GM21447 (cell line): ENCODE measurements around the gene SEBOX.
A peak's percentile ranks its signal among the peaks of the same experiment; 100 is the strongest.

Source experiments
- ATAC-seq: cut with Tn5 transposase; IDR thresholded peaks from one replicate; pipeline ENCODE4 v1.9.1; 2021; ENCODE audit not compliant: unreplicated experiment

Gene SEBOX

DNA sequence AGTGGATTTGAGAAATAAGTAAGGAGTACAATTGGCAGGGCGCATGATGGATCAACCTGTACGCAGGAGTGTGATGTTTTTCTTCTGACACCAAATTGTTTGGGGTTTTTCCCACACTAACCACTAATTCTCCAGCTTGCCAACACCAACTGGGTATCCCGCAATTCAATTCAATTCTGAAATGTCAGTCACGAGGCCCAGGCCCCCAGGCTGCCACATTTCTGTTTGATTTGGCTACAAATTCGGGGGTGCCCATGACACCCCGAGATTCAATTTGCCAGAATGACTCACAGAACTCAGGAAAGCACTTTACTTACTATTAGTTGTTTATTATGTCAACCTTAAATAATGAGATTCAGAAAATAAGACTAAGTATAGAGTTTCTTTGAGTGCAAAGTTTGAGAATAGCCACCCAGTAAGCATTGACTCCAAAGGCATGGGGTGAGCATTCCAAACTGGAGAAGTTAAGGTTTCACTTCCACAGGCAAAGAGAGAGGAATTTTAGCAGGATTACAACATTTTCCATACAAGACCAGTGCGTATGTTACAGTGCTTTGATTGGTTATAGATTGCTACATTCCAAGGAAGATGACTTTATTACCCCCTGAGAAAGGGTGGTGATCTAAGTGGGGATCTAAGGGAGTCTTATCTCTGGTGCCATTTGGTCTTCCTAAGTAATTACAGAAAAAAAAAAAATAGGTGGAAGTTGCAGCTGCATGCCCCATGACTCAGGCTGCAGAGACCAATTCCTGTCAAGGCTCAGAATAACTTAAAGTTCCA, 29.5 kb upstream of the SEBOX start:
- ATAC-seq = no peak

DNA sequence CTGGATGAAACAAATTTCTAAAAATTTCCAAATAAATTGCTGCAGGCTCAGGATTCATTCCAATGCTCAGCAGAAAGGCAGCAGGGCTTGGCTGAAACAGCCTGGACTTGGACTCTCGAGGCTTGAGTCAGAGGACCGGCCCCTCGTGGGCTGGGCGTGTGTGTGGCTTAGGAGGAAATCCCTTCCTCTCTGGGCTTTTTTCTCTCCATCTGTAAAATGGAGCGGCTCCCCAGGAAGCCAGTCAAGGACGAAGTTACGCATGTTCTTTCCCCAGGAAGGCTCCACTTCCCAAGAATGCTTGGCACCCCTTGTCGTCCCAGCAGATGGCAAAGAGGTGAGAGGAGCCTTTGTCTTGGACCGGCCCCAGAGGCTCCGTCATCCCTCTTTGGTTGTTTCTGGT, 27.5 kb upstream of the SEBOX start:
- ATAC-seq = no peak

DNA sequence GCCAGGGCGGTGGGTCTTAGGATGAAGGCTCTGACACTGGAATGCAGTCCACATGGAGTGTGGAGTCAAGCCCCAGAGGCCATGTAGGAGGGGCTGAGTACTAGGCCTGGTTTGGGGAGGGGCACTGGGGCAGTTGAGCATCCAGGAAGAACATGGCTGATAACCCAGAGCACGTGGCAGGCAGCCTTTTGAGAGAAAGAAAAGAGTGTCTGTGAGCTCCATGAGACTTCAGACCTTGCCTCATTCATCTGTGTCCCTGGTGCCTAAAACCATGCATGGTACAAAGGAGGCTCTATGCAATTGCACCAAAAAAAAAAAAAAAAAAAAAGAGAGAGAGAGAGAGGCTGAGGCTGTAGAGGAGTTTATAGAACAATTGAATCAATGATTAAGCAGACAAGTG, 26.4 kb upstream of the SEBOX start:
- ATAC-seq = no peak

DNA sequence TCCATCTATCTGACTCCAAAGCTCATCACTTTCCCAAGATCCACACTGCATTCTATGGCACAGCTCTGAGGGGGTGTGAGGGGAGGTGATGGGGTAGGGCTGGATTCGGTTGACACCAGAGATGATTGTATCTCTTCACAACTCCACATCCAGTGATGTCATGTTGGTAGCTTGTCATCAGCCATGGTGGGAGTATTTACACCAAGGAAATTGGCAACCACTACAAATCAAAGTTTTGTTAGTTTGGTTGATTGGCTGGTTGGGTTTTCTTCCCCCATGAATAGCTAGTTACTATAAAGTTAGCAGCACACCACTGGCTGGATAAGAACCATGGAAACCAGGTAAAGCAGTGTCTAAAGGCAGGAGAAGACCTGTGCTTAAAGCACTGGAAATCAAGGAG, 26.0 kb upstream of the SEBOX start:
- no peak for ATAC-seq

DNA sequence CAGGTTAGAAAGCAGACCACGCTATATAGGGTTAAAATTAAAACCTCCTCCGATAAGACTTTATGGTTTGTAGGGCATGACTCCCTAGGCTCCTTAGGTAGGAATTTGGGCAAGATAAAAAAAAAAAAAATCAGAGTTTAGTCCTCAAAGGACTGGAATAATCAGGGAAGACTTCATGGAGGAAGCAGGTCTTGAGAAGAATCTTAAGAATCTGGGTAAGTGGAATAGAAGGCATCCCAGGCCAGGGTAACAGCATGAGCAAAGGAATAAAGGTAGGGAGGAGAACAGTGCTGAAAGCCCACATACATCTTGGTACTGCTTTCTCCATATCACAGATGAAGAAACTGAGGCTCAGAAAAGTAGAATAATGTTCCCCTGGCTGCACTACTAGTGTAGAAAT, 25.6 kb upstream of the SEBOX start:
- no peak for ATAC-seq

DNA sequence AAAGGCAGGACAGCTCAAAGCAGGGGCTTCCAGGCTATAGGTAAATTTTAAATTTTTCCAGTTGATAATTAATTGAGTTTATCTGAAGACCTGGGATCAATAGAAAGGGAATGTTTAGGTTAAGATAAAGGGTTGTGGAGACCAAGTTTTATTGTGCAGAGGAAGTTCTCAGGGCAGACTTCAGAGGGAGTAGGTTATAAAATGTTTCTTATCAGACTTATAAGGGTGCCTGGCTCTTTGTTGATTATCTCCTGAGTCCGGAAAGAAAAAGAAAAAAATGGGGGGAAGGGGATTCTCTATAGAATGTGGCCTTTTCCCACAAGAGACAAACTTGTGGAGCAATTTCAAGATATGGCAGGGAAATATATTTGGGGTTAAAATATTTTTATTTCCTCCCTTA, 25.1 kb upstream of the SEBOX start:
- ATAC-seq = no peak

DNA sequence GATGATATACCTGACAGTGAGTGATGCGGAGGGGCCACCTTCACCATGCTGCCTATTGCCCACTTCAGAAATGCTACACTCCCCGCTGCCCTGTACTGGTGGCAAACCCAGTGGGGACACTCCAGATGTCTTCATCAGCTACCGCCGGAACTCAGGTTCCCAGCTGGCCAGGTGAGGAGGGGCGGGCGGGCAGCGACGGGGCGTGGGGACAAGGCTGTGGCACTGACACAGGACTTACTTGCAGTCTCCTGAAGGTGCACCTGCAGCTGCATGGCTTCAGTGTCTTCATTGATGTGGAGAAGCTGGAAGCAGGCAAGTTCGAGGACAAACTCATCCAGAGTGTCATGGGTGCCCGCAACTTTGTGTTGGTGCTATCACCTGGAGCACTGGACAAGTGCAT, 23.1 kb upstream of the SEBOX start:
- no peak for ATAC-seq

DNA sequence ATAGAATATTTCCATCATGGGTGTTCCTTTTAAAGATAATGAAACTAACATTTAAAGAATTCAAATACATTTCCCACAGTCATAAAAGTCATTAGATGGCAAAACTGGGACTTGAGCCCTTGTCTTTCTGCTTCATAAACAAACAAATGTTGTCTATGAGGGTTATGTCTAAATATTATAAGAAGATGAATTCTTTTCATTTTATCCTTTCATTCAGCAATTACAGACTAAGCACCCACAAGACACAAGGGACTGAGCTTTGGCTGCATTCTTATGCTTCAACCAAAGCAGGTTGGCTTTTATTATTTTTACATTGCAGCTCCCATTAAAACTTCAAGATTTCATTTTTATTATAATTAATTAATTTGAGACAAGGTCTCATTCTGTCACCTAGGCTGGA, 21.4 kb upstream of the SEBOX start:
- ATAC-seq = no peak

DNA sequence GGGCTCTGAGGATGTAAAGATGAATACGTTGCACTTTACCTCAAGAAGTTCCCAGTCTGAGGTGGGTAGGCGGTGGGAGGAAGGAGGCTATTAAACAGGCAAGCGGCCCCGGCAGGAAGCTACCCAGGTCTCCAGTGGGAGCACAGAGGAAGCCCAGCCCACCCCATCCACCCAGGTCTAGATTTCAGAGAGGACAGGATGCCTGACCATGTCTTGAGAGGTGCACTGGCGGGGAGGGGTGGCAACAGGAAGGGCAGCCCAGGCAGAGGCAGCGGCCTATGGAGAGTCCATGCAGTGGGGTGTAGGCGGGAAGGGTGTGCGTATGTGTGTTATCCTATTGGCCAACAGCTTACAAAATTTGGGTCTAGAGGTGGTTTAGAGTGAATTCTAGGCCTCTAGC, 20.4 kb upstream of the SEBOX start:
- ATAC-seq = no peak

DNA sequence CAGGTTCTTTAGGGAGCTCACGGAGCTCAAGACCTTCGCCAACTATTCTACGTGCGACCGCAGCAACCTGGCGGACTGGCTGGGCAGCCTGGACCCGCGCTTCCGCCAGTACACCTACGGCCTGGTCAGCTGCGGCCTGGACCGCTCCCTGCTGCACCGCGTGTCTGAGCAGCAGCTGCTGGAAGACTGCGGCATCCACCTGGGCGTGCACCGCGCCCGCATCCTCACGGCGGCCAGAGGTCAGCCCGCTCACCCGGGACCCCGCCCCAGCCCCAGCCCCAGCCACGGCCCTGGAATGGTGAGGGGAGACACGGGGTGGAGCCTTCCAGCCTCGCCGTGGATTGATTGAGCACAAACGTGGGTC, 20.0 kb upstream of the SEBOX start:
- no peak for ATAC-seq

DNA sequence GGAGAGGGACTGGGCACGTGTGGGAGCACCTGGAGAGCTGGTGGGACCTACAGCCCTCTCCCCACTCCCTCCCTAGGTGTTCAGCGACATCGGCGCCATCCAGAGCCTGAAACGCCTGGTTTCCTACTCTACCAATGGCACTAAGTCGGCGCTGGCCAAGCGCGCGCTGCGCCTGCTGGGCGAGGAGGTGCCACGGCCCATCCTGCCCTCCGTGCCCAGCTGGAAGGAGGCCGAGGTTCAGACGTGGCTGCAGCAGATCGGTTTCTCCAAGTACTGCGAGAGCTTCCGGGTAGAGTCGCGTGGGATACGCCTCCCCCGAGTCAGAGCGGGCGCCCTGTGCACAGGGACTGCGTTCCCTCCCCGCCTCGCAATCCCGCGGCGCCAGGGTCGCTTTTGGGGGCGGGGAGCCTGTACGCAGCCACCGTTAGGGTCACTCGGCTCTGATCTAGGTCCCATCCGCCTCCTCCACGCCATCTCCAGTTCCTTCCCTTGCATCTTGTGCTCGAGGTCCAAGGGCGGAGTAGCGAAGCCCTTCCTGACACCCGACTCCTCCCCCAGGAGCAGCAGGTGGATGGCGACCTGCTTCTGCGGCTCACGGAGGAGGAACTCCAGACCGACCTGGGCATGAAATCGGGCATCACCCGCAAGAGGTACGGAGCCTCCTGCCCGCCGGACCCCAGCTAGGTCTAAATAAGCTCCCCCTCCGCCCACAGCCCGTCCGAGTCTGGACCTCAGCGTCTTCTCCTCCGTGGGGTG, 19.5 kb upstream of the SEBOX start:
- ATAC-seq = peak; percentile 62

DNA sequence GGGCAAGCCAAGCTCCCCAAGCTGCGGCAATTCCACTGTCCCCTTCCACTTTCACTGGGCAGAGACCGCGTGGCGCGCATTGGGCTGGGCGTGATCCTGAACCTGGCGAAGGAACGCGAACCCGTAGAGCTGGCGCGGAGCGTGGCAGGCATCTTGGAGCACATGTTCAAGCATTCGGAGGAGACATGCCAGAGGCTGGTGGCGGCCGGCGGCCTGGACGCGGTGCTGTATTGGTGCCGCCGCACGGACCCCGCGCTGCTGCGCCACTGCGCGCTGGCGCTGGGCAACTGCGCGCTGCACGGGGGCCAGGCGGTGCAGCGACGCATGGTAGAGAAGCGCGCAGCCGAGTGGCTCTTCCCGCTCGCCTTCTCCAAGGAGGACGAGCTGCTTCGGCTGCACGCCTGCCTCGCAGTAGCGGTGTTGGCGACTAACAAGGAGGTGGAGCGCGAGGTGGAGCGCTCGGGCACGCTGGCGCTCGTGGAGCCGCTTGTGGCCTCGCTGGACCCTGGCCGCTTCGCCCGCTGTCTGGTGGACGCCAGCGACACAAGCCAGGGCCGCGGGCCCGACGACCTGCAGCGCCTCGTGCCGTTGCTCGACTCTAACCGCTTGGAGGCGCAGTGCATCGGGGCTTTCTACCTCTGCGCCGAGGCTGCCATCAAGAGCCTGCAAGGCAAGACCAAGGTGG, 16.3 kb upstream of the SEBOX start:
- no peak for ATAC-seq

DNA sequence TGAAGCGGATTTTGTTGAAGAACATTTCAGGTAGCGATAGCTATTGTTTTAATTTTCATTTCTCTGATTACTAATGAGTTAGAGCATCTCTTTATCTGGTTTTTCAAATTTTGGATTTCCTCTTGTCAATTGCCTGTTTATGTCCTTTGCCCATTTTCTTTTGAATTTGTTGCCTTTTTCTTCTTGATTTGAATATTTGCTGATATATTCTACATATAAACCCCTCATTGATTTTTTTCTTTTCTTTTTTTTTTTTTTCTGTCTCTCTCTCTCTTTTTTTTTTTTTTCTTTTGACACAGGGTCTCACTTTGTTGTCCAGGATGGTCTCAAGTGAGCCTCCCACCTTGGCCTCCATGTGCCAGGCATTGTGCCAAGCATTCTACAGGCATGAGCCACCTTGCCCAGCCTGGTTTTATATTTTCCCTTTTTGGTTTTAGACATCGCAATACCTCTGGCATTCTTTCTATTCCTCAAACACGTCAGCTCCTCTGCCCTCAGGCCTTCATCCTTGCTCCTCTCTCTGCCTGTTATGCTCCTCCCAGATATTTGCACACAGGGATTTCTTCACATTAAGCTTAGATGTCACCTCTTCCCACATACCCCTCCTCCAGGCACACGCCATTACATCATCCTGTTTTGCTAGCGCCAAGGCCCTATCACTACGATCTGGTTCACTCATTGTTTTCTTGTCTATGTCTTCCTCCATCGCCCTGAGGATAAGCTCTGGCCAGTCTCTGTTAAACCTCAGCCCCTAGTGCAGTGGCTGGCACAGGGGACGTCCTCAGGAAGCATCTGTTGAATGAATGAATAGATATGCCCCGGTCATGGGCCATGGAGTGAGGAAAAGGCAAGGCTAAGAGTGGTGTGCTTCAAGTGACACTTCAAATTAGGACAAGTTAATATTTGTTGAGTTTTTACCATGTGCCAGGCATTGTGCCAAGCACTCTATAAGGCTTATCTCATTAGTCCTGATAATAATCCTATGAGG, 15.1 kb upstream of the SEBOX start:
- ATAC-seq = no peak

DNA sequence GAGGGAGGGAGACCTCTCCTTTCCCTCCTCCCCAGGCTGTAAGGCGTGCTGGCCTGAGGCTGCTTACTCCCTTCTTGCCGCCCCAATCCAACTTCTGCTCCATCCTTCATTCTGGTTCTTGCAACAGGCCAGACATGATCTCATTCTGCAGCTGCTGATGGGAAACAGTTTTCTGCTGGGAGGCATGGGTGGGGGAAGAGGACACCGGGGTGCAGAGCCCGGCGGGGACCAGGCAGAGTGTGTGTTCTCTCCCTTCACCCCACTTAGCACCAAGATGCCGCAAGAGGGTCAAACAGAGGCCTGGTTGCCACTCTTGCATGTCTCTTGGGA, 7.9 kb upstream of the SEBOX start:
- no peak for ATAC-seq

DNA sequence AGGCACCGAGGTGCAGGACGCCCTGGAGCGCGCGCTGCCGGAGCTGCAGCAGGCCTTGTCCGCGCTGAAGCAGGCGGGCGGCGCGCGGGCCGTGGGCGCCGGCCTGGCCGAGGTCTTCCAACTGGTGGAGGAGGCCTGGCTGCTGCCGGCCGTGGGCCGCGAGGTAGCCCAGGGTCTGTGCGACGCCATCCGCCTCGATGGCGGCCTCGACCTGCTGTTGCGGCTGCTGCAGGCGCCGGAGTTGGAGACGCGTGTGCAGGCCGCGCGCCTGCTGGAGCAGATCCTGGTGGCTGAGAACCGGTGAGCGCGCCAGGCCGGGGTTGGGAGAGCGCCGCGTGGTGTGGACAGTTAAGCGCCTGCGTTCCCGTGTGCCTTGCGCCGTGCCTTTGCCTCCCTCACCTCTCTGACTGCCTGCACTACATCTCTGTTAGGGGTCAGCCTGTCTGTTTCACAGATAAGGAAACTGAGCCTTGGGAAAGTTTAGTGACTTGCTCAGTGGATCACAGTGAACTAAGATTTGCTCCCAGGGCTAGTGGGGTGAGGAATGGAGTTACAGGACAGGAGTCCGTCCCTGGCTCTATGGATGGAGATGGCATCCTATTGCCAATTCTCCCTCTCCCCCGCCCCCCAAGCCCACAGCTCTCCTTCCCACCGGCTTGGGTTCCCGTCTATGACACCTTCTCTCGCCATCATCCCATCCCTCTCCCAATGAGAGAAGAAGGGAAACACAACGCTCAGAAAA, 7.4 kb upstream of the SEBOX start:
- ATAC-seq = peak; percentile 16

DNA sequence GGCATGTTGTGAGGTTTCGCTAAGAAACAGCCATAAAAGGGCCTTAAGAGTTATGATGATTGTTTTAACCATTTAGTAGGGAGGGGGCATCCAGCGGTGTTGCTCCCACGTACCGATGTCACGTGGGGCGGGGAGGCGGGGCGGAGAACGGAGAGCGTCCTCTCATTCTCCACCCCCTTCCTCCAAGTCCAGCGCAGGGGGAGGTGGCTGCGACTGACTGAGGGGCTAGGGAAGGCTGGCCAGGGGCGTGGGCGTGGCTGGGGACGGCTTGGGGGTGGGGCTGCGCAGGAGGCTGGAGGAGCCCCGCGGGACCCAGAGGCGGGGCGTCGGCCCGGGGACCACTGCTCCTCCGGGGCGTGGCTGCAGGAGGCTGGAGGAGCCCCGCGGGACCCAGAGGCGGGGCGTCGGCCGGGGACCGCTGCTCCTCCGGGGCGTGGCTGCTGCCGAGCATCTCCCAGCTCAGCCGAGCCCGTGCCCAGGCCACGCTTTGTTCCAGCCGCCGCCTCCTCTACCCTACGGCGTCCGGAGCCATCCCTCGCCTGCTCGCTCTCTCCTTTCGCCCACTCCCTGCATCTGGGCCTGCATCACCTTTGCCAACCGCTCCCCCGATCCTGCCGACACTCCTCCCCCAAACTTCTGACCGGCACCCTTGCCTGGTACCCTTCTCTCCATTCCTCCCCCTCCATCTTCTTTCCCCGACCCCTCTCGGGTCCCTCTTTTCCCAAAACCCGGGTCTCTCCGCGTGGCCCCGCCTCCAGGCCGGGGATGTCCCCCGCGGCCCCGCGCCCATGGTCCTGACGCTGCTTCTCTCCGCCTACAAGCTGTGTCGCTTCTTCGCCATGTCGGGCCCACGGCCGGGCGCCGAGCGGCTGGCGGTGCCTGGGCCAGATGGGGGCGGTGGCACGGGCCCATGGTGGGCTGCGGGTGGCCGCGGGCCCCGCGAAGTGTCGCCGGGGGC, 6.5 kb upstream of the SEBOX start, which contains the start of gene SARM1:
Gene SARM1 (plus strand): TSS at position 450 of the 958 bp plus-strand sequence. CDS start 339 bp downstream, at position 789.
- ATAC-seq = peak; percentile 73

DNA sequence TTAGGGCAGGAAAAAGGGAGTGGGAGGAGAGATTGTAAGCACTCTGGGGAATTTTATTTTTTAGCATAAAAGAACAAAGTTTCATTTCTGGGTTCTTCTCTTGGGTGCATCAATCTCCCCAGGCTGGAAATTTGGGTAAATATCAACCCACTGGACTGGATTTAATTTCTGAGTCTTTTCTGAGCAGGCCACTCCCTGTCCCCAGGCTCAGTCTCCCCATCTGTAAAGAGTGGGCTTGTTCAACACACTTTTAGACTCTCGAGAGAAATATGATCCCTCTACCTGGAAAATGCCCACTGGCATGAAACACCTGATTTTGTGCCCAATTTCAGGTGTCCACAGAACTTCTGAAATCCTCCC, 5.7 kb upstream of the SEBOX start:
- ATAC-seq = no peak

DNA sequence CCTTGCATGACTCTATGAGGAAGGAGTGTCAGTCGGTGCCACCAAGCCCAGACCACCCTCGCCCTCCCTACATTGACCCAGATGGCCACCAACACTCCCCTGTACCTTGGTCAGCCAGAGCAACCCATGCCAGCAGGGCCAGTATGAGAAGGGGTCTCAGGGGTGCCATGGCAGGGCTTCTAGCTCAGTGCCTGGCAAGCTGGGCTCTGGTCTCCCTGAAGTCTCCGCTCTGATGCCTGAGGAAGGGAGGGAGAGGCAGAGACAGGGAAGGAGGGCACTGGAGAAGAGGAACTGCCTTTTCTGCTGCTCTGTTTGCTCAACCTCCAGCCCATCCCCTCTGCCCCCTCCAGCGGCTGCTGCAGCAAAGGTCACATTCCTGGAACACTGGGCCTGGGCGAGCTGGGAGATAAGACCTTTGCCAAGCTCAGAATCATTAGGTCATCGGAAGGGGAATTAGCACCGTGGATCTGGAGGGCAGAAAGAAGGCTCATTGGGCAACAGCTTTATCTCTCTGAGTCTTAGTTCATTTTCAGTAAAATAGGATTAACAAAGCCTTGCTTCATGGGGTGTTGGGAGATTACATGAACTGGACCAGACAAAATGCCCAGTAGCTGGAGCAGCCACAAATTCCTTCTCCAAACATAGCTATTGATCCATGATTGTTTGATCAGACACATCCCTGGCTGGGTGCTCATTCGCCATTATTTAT, 5.2 kb upstream of the SEBOX start, which contains the start of gene VTN:
Gene VTN (minus strand): TSS at position 273 of the 709 bp plus-strand sequence. CDS start 104 bp downstream, at position 169.
- no peak for ATAC-seq

DNA sequence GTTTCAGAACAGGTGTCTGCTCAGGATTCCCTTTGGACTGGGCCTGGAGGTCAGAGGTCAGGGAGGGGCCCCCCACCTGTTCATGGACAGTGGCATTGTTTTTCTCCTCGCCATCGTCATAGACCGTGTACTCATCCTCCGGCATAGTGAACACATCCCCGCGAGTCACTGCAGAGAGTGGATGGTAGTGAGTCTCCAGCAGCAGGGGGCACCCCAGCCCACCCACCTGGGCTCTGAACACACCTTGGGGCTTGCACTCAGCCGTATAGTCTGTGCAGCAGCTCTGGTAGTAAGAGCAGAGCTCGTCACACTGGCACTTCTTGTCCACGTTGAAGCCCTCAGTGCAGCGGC, 4.7 kb upstream of the SEBOX start:
- ATAC-seq = no peak
